HFF-Myc (cell line): ENCODE data around the gene MEF2A.
A peak's percentile ranks its signal among the peaks of the same experiment; 100 is the strongest.
"Not testable (repeated sequence)": the region's sequence is repeated elsewhere in the genome, so short reads cannot be mapped to it uniquely, and the experiment has no call there.

Experiments used
- DNase-seq: peaks from one replicate; pipeline ENCODE4 v3.0.0-alpha.2; 2011; ENCODE audit warnings: low read depth; ENCODE audit errors: extremely low read depth
- H3K4me3 ChIP-seq: replicated peaks from 2 replicates; pipeline ENCODE4 v1.5.1; 2011; ENCODE audit warnings: low read depth, mild to moderate bottlenecking, control low read depth, low read length
- CTCF ChIP-seq: IDR thresholded peaks from 2 replicates; pipeline ENCODE4 v1.5.1; 2012; ENCODE audit warnings: mild to moderate bottlenecking, low read depth, low read length, control low read depth; ENCODE audit errors: missing control alignments

The MEF2A gene

GRCh38 chr15:99565299-99566156, at the start of gene MEF2A:
TSS of gene MEF2A (plus strand) at chr15:99565984. CDS start at chr15:99633120, 67,136 bp downstream.
- H3K4me3 ChIP-seq, result peak within 1 kb of the TSS; percentile 66
- DNase-seq, result peak; percentile 75
- no peak for TF ChIP-seq CTCF

GRCh38 chr15:99518191-99518590, 47.6 kb upstream of the MEF2A start:
- DNase-seq, result no peak
- TF ChIP-seq CTCF, result no peak
- no peak overlapping the region for H3K4me3 ChIP-seq

- not testable (repeated sequence) for H3K4me3 ChIP-seq, DNase-seq
Measured at GRCh38 chr15:99519366-99519765, 46.4 kb upstream of the MEF2A start.

GRCh38 chr15:99522288-99522687, 43.5 kb upstream of the MEF2A start:
- DNase-seq, result no peak
- H3K4me3 ChIP-seq, result no peak overlapping the region
- no peak for TF ChIP-seq CTCF

GRCh38 chr15:99526176-99526575, 39.6 kb upstream of the MEF2A start:
- H3K4me3 ChIP-seq, result no peak overlapping the region
- DNase-seq, result no peak
- no peak for TF ChIP-seq CTCF

- DNase-seq, result no peak
- no peak overlapping the region for H3K4me3 ChIP-seq
- TF ChIP-seq CTCF, result no peak
Measured at GRCh38 chr15:99526671-99527070, 39.1 kb upstream of the MEF2A start.

GRCh38 chr15:99536422-99537040, 29.3 kb upstream of the MEF2A start:
- peak; percentile 27 for DNase-seq

More at GRCh38 chr15:99536422-99537040, 29.3 kb upstream of the MEF2A start:
- no peak overlapping the region for H3K4me3 ChIP-seq
- no peak for TF ChIP-seq CTCF
